HepG2 (cell line): ENCODE results near the gene SLC1A4. TPM values are rescaled to one million over a fixed set of nuclear protein-coding genes. Genes with fewer than 3 reads are reported as not detected.

ENCODE experiments used
- ATAC-seq: fragments of 200-7000 bp; cut with Tn5 transposase; 3 replicates; pipeline ENCODE4 v1.9.1; 2020; ENCODE audit warnings: mild to moderate bottlenecking, moderate library complexity
- BruUV-seq: library from RNA; stranded (reverse); fragments of 400-500 nt; replicated peaks from 2 replicates; lab custom pipeline; 2021; lab: Mats Ljungman, UMichigan
- CTCF ChIA-PET: fragments of 300-600 bp; formaldehyde crosslinking; extraction: SDS; loops from one replicate; lab custom pipeline; 2021; ENCODE audit warnings: low total read pairs, inconsistent platforms, low intra/inter-chr PET ratio; lab: Yijun Ruan, JAX
- POLR2A ChIA-PET: fragments of 350-600 bp; sonication (Branson Sonifier 250); formaldehyde crosslinking; loops from one replicate; lab custom pipeline; 2020; ENCODE audit warnings: antibody characterized with exemption, inconsistent platforms; lab: Yijun Ruan, JAX
- DNase-seq: peaks from one replicate; pipeline ENCODE4 v3.0.0-alpha.2; 2015; ENCODE audit warnings: low spot score
- FAIRE-seq: peaks from 3 replicates; lab custom pipeline; 2011; peaks lifted over from hg19 to GRCh38; lab: Jason Lieb, UNC
- H2AFZ ChIP-seq: one replicate; pipeline ENCODE4 v1.6.1; 2011; ENCODE audit warnings: low read length, inconsistent platforms
- H3K27ac ChIP-seq: fragments of 300-600 bp; 3 replicates; pipeline ENCODE4 v1.8.0; 2011; ENCODE audit warnings: mixed run types, mild to moderate bottlenecking, mixed read lengths, low read length, inconsistent platforms; ENCODE audit not compliant: insufficient read depth; ENCODE audit errors: extremely low read length
- H3K27me3 ChIP-seq, 2 experiments: fragments of 200-600 bp in 1 of 2; 2 replicates in 1 of 2; 3 replicates in 1 of 2; pipeline versions ENCODE4 v1.6.0 to v1.8.0; 2011; ENCODE audit warnings: low read length in 2 of 2, mild to moderate bottlenecking in 2 of 2, moderate library complexity in 2 of 2, inconsistent platforms in 1 of 2; ENCODE audit not compliant: insufficient read depth in 2 of 2, control insufficient read depth in 1 of 2
- H3K36me3 ChIP-seq, 2 experiments: fragments of 200-600 bp in 1 of 2; replicated peaks in 1 of 2; 2 replicates in 1 of 2; 3 replicates in 1 of 2; pipeline versions ENCODE4 v1.5.1 to v1.8.0; 2011; ENCODE audit warnings: low read length in 2 of 2, inconsistent platforms in 1 of 2; ENCODE audit not compliant: insufficient read depth in 2 of 2, control insufficient read depth in 1 of 2
- H3K4me1 ChIP-seq: 2 replicates; pipeline ENCODE4 v1.5.1; 2012; ENCODE audit warnings: low read length, inconsistent platforms; ENCODE audit not compliant: insufficient read depth
- H3K4me2 ChIP-seq: 2 replicates; pipeline ENCODE4 v1.6.0; 2011; ENCODE audit warnings: low read depth, low read length, inconsistent platforms
- H3K4me3 ChIP-seq, 3 experiments: fragments of 200-600 bp in 1 of 3; sonication (generic), shearing (Covaris generic) in 1 of 3; replicated peaks in 1 of 3; 2 replicates each; pipeline ENCODE4 v1.5.1; 2011 to 2016; ENCODE audit warnings: low read length in 3 of 3, inconsistent platforms in 2 of 3, low read depth in 2 of 3, mild to moderate bottlenecking in 2 of 3, control low read depth in 1 of 3, mixed read lengths in 1 of 3; ENCODE audit not compliant: insufficient read depth in 1 of 3
- H3K79me2 ChIP-seq: one replicate; pipeline ENCODE4 v1.6.1; 2011; ENCODE audit warnings: low read length, inconsistent platforms; ENCODE audit not compliant: insufficient read depth
- H3K9ac ChIP-seq: 2 replicates; pipeline ENCODE4 v1.6.0; 2011; ENCODE audit warnings: mild to moderate bottlenecking, low read depth, low read length, inconsistent platforms; ENCODE audit not compliant: insufficient read depth
- H3K9me3 ChIP-seq: 2 replicates; pipeline ENCODE4 v1.5.1; 2012; ENCODE audit warnings: mild to moderate bottlenecking, low read length
- H4K20me1 ChIP-seq: 2 replicates; pipeline ENCODE4 v1.6.0; 2011; ENCODE audit warnings: inconsistent platforms, mild to moderate bottlenecking, low read length, moderate library complexity; ENCODE audit not compliant: insufficient read depth
- AKAP8 ChIP-seq: sonication (generic); formaldehyde crosslinking; IDR thresholded peaks from 2 replicates; pipeline ENCODE4 v1.5.1; 2020; ENCODE audit warnings: mild to moderate bottlenecking, missing genetic modification reagents
- CREM ChIP-seq, 2 experiments: sonication (generic) in 1 of 2; formaldehyde crosslinking in 1 of 2; IDR thresholded peaks; 2 replicates each; pipeline versions ENCODE4 v1.4.0 to v1.6.1; 2016 to 2020; ENCODE audit warnings: antibody characterized with exemption in 1 of 2, mild to moderate bottlenecking in 1 of 2, missing genetic modification reagents in 1 of 2
- GABPA ChIP-seq, 2 experiments: IDR thresholded peaks; 2 replicates each; pipeline ENCODE4 v1.6.1; 2011 to 2016; ENCODE audit warnings: low read depth in 2 of 2, low read length in 1 of 2, missing biosample characterization in 1 of 2, missing genetic modification characterization in 1 of 2
- HNRNPK ChIP-seq: fragments of 200-400 bp; formaldehyde crosslinking; IDR thresholded peaks from 2 replicates; pipeline ENCODE4 v1.6.1; 2018; ENCODE audit warnings: low read length, low read depth, moderate library complexity, mild to moderate bottlenecking; ENCODE audit not compliant: poor library complexity, severe bottlenecking
- IKZF4 ChIP-seq: sonication (generic); formaldehyde crosslinking; IDR thresholded peaks from 2 replicates; pipeline ENCODE4 v1.5.1; 2020; ENCODE audit warnings: borderline replicate concordance, mild to moderate bottlenecking, low read depth, missing genetic modification reagents; ENCODE audit errors: not compliant biosample characterization
- JUNB ChIP-seq: sonication (generic); formaldehyde crosslinking; IDR thresholded peaks from 2 replicates; pipeline ENCODE4 v1.8.0; 2022; ENCODE audit warnings: missing genetic modification reagents, mild to moderate bottlenecking, borderline replicate concordance
- ZFYVE20 ChIP-seq: sonication (generic); formaldehyde crosslinking; IDR thresholded peaks from 2 replicates; pipeline ENCODE4 v1.8.0; 2023; ENCODE audit warnings: low read depth, mild to moderate bottlenecking, moderate library complexity, missing genetic modification reagents, borderline replicate concordance
- ZNF530 ChIP-seq: sonication (generic); formaldehyde crosslinking; IDR thresholded peaks from 2 replicates; pipeline ENCODE4 v1.5.0; 2020; ENCODE audit warnings: low read depth, mild to moderate bottlenecking, missing genetic modification reagents
- ZNF589 ChIP-seq: sonication (generic); formaldehyde crosslinking; conservative IDR thresholded peaks from 2 replicates; pipeline ENCODE4 v1.8.0; 2022; ENCODE audit warnings: mild to moderate bottlenecking, moderate library complexity, missing genetic modification reagents
- ZNF781 ChIP-seq: sonication (generic); formaldehyde crosslinking; IDR thresholded peaks from 2 replicates; pipeline ENCODE4 v1.5.1; 2020; ENCODE audit warnings: borderline replicate concordance, mild to moderate bottlenecking, missing genetic modification reagents; ENCODE audit errors: not compliant biosample characterization
- WGBS: methylation state at CpG from one replicate; pipeline ENCODE4 v1.1.6; 2017; ENCODE audit warnings: low lambda C conversion rate; 5-methylcytosine and 5-hydroxymethylcytosine counted together
- in situ Hi-C: cut with HindIII; loops from 2 replicates; pipeline ENCODE4 v1.10.0; 2017; ENCODE audit warnings: low pct_unique_long_range_greater_than_20kb; ENCODE audit not compliant: extremely low pct_ligation_motif_present
- intact Hi-C: fragments of 100-400 bp; cut with micrococcal nuclease; formaldehyde crosslinking; loops from one replicate; pipeline ENCODE4 v1.10.0; 2022; ENCODE audit not compliant: unreplicated experiment
- polyA plus RNA-seq, 8 experiments: library from polyadenylated mRNA; depleted of rRNA in 3 of 8; stranded (reverse) in 7 of 8; unstranded in 1 of 8; fragments of >200 nt; fragmentation: Illumina TruSeq in 4 of 8; extraction: Trizol in 4 of 8; gene quantifications; 2 replicates each; pipeline versions ENCODE4 v1.2.1 to v1.2.3, GENCODE V29; 2011 to 2016; ENCODE audit warnings: low read depth in 4 of 8, missing spikeins in 1 of 8, mixed read lengths in 1 of 8; ENCODE audit not compliant: insufficient read depth in 1 of 8
- total RNA-seq, 5 experiments: library from RNA; depleted of rRNA; stranded (reverse); fragments of >200 nt; fragmentation: Illumina TruSeq; extraction: Trizol; gene quantifications; 2 replicates each; pipeline ENCODE4 v1.2.3, GENCODE V29; 2016; ENCODE audit warnings: low read depth in 1 of 5
- TF ChIP-seq, protein P1 (sequence below): sonication (generic); formaldehyde crosslinking; conservative IDR thresholded peaks from 2 replicates; pipeline ENCODE4 v1.4.0; 2020; ENCODE audit warnings: missing genetic modification reagents
- TF ChIP-seq, protein P2 (sequence below): sonication (generic); formaldehyde crosslinking; IDR thresholded peaks from 2 replicates; pipeline ENCODE4 v1.8.0; 2023; ENCODE audit warnings: mild to moderate bottlenecking, missing genetic modification reagents
- TF ChIP-seq, protein P3 (sequence below): IDR thresholded peaks from 2 replicates; pipeline ENCODE4 v1.6.1; 2016; ENCODE audit warnings: missing genetic modification reagents, missing compliant biosample characterization
- TF ChIP-seq, protein P4 (sequence below): IDR thresholded peaks from 2 replicates; pipeline ENCODE4 v1.4.0; 2020; ENCODE audit warnings: mild to moderate bottlenecking, missing genetic modification reagents

Gene SLC1A4
- total and polyA plus RNA-seq, 2 of the 13 experiments (the other 11 are each of a cell fraction or from before 2014, with no cell fraction given) = 21.0 to 39.6 TPM

DNA sequence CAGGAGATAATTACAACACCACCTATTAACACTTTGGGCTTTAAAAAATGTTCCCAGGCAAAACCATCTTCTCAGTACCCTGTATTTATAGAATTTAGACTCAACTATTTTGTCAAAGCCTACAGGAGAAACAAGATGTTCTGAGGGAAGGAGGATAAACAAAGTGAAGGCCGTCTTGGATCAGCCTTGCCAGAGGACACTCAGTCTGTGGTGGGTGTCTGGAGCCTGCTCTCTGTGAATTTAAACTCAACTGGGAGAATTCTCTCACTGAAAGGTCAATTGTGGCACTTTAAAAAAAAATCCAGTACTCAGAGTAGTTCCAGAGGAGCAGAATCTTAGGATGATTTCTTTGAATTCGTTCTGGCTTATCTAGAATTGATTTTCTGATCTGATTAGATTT is 28.4 kb upstream of the SLC1A4 start:
- no TSS peak for BruUV-seq
- Histone ChIP-seq H3K4me1 (peaks cover 17% of the 10 kb centered on the region), H3K9ac (no peak overlapping the region), H3K27me3 (no peaks in the 10 kb centered on the region), H3K79me2 (no peaks in the 10 kb centered on the region), H3K4me3 (no peak overlapping the region), H3K36me3 (no peaks in the 10 kb centered on the region), H4K20me1 (no peaks in the 10 kb centered on the region), H3K27ac (no peak overlapping the region), H3K4me2 (no peak overlapping the region), H3K9me3 (no peaks in the 10 kb centered on the region), H2AFZ (no peak overlapping the region)
- FAIRE-seq (no peak), DNase-seq (no peak), ATAC-seq (no peak)
- POLR2A ChIA-PET = no interaction called here
- intact Hi-C loops = no loop called here
- CTCF ChIA-PET = no interaction called here
- no peak for TF ChIP-seq IKZF4 (CRISPR knock-in tag)
- no peak for TF ChIP-seq AKAP8
- no peak for TF ChIP-seq ZFYVE20
- no peak for TF ChIP-seq GABPA (IDR thresholded peaks at IDR 0.05; ENCODE audit: low read depth, low read length)
- TF ChIP-seq GABPA (CRISPR knock-in tag; IDR thresholded peaks at IDR 0.05; ENCODE audit: low read depth) = no peak
- no peak for TF ChIP-seq ZNF781 (CRISPR knock-in tag)
- TF ChIP-seq ZNF589 (CRISPR knock-in tag) = no peak
- TF ChIP-seq JUNB (CRISPR knock-in tag) = no peak
- TF ChIP-seq, protein P1, sequence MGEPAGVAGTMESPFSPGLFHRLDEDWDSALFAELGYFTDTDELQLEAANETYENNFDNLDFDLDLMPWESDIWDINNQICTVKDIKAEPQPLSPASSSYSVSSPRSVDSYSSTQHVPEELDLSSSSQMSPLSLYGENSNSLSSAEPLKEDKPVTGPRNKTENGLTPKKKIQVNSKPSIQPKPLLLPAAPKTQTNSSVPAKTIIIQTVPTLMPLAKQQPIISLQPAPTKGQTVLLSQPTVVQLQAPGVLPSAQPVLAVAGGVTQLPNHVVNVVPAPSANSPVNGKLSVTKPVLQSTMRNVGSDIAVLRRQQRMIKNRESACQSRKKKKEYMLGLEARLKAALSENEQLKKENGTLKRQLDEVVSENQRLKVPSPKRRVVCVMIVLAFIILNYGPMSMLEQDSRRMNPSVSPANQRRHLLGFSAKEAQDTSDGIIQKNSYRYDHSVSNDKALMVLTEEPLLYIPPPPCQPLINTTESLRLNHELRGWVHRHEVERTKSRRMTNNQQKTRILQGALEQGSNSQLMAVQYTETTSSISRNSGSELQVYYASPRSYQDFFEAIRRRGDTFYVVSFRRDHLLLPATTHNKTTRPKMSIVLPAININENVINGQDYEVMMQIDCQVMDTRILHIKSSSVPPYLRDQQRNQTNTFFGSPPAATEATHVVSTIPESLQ (CRISPR knock-in tag) = no peak
- no peak for TF ChIP-seq HNRNPK
- TF ChIP-seq, protein P2, sequence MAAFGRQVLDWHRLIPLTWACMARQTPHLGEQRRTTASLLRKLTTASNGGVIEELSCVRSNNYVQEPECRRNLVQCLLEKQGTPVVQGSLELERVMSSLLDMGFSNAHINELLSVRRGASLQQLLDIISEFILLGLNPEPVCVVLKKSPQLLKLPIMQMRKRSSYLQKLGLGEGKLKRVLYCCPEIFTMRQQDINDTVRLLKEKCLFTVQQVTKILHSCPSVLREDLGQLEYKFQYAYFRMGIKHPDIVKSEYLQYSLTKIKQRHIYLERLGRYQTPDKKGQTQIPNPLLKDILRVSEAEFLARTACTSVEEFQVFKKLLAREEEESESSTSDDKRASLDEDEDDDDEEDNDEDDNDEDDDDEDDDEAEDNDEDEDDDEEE (CRISPR knock-in tag) = no peak
- TF ChIP-seq, protein P3, sequence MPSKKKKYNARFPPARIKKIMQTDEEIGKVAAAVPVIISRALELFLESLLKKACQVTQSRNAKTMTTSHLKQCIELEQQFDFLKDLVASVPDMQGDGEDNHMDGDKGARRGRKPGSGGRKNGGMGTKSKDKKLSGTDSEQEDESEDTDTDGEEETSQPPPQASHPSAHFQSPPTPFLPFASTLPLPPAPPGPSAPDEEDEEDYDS = no peak
- TF ChIP-seq, protein P4, sequence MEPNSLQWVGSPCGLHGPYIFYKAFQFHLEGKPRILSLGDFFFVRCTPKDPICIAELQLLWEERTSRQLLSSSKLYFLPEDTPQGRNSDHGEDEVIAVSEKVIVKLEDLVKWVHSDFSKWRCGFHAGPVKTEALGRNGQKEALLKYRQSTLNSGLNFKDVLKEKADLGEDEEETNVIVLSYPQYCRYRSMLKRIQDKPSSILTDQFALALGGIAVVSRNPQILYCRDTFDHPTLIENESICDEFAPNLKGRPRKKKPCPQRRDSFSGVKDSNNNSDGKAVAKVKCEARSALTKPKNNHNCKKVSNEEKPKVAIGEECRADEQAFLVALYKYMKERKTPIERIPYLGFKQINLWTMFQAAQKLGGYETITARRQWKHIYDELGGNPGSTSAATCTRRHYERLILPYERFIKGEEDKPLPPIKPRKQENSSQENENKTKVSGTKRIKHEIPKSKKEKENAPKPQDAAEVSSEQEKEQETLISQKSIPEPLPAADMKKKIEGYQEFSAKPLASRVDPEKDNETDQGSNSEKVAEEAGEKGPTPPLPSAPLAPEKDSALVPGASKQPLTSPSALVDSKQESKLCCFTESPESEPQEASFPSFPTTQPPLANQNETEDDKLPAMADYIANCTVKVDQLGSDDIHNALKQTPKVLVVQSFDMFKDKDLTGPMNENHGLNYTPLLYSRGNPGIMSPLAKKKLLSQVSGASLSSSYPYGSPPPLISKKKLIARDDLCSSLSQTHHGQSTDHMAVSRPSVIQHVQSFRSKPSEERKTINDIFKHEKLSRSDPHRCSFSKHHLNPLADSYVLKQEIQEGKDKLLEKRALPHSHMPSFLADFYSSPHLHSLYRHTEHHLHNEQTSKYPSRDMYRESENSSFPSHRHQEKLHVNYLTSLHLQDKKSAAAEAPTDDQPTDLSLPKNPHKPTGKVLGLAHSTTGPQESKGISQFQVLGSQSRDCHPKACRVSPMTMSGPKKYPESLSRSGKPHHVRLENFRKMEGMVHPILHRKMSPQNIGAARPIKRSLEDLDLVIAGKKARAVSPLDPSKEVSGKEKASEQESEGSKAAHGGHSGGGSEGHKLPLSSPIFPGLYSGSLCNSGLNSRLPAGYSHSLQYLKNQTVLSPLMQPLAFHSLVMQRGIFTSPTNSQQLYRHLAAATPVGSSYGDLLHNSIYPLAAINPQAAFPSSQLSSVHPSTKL = no peak
- no peak for TF ChIP-seq ZNF530 (CRISPR knock-in tag)
- no peak for TF ChIP-seq CREM (IDR thresholded peaks at IDR 0.05)
- TF ChIP-seq CREM (CRISPR knock-in tag; IDR thresholded peaks at IDR 0.05) = no peak
- in situ Hi-C loops = no loop called here
- 65% methylated on average over 2 of the region's 2 CpGs for whole genome bisulfite sequencing
